ENCODE results near the gene WWC2.

DNA sequence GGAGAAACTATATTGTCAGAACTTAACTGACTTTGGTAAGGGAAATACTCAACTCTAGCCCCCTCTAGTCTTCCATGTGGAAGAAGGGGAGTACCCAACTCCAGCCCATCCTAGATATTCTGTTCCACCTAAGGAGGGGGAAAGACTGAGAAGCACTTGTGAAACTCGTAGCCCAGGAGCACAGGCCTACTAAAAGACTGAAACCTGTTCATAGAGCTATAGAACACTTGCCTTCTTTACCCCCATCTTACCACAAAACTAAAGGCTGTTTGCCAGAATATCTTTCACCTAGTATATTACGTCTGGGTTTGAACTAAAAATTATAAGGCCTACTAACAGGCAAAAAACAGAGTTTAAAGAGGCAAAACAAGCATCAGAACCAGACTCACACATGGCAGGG is 205.5 kb downstream of the WWC2 start:
- TF ChIP-seq FOXM1 (IDR thresholded peaks at IDR 0.05; ENCODE audit: borderline replicate concordance, low read depth) (no peak), CREB1 (IDR thresholded peaks at IDR 0.05; ENCODE audit: low read depth) (no peak), EGR1 (IDR thresholded peaks at IDR 0.05) (no peak), NFIC (IDR thresholded peaks at IDR 0.05) (no peak), TCF12 (IDR thresholded peaks at IDR 0.05; ENCODE audit: low read depth) (no peak), EP300 (IDR thresholded peaks at IDR 0.05; ENCODE audit: borderline replicate concordance) (no peak)
- TF ChIP-seq, protein P1, sequence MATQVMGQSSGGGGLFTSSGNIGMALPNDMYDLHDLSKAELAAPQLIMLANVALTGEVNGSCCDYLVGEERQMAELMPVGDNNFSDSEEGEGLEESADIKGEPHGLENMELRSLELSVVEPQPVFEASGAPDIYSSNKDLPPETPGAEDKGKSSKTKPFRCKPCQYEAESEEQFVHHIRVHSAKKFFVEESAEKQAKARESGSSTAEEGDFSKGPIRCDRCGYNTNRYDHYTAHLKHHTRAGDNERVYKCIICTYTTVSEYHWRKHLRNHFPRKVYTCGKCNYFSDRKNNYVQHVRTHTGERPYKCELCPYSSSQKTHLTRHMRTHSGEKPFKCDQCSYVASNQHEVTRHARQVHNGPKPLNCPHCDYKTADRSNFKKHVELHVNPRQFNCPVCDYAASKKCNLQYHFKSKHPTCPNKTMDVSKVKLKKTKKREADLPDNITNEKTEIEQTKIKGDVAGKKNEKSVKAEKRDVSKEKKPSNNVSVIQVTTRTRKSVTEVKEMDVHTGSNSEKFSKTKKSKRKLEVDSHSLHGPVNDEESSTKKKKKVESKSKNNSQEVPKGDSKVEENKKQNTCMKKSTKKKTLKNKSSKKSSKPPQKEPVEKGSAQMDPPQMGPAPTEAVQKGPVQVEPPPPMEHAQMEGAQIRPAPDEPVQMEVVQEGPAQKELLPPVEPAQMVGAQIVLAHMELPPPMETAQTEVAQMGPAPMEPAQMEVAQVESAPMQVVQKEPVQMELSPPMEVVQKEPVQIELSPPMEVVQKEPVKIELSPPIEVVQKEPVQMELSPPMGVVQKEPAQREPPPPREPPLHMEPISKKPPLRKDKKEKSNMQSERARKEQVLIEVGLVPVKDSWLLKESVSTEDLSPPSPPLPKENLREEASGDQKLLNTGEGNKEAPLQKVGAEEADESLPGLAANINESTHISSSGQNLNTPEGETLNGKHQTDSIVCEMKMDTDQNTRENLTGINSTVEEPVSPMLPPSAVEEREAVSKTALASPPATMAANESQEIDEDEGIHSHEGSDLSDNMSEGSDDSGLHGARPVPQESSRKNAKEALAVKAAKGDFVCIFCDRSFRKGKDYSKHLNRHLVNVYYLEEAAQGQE (IDR thresholded peaks at IDR 0.05; ENCODE audit: low read depth) = no peak

Measured in Ishikawa (cell line).